IMR-90 (cell line): ENCODE data around the gene ITGB2.

ENCODE experiments used
- BHLHE40 ChIP-seq: fragments of 150-350 bp; IDR thresholded peaks from 2 replicates; pipeline ENCODE4 v1.6.1; 2016; ENCODE audit warnings: mild to moderate bottlenecking, low read depth, low read length
- CEBPB ChIP-seq: IDR thresholded peaks from 2 replicates; pipeline ENCODE4 v1.6.1; 2012; ENCODE audit warnings: low read depth, low read length, improper control_type of control experiment
- CHD1 ChIP-seq: IDR thresholded peaks from 2 replicates; pipeline ENCODE4 v1.6.1; 2012; ENCODE audit warnings: low read depth, low read length, improper control_type of control experiment
- ELK1 ChIP-seq: fragments of 150-350 bp; IDR thresholded peaks from 2 replicates; pipeline ENCODE4 v1.6.1; 2016; ENCODE audit warnings: low read depth, mild to moderate bottlenecking, low read length, moderate library complexity, borderline replicate concordance
- MAFK ChIP-seq: IDR thresholded peaks from 2 replicates; pipeline ENCODE4 v1.6.1; 2012; ENCODE audit warnings: low read depth, low read length, improper control_type of control experiment
- MAZ ChIP-seq: IDR thresholded peaks from 2 replicates; pipeline ENCODE4 v1.6.1; 2012; ENCODE audit warnings: low read depth, mild to moderate bottlenecking, low read length, improper control_type of control experiment, moderate library complexity, borderline replicate concordance
- NFE2L2 ChIP-seq: fragments of 150-350 bp; IDR thresholded peaks from 2 replicates; pipeline ENCODE4 v1.6.1; 2016; ENCODE audit warnings: low read depth, mild to moderate bottlenecking, low read length
- POLR2A ChIP-seq: IDR thresholded peaks from 2 replicates; pipeline ENCODE4 v1.6.1; 2012; ENCODE audit warnings: mild to moderate bottlenecking, low read depth, low read length
- RAD21 ChIP-seq: IDR thresholded peaks from 2 replicates; pipeline ENCODE4 v1.6.1; 2012; ENCODE audit warnings: low read length, improper control_type of control experiment
- RCOR1 ChIP-seq: IDR thresholded peaks from 2 replicates; pipeline ENCODE4 v1.6.1; 2012; ENCODE audit warnings: mild to moderate bottlenecking, low read length, improper control_type of control experiment; ENCODE audit not compliant: insufficient replicate concordance
- RFX5 ChIP-seq: IDR thresholded peaks from 2 replicates; pipeline ENCODE4 v1.8.0; 2012; ENCODE audit warnings: low read depth, mild to moderate bottlenecking, low read length, moderate library complexity
- SMC3 ChIP-seq: fragments of 150-350 bp; IDR thresholded peaks from 2 replicates; pipeline ENCODE4 v1.6.1; 2016; ENCODE audit warnings: low read depth, mild to moderate bottlenecking, antibody characterized with exemption, low read length, moderate library complexity
- USF2 ChIP-seq: fragments of 150-350 bp; IDR thresholded peaks from 2 replicates; pipeline ENCODE4 v1.6.1; 2017; ENCODE audit warnings: mild to moderate bottlenecking, antibody characterized with exemption, low read length, low read depth
- TF ChIP-seq, protein P1 (sequence below): conservative IDR thresholded peaks from 2 replicates; pipeline ENCODE4 v1.5.1; 2012; ENCODE audit warnings: mild to moderate bottlenecking, low read depth, low read length, improper control_type of control experiment

- no peak for TF ChIP-seq USF2
- TF ChIP-seq, protein P1, sequence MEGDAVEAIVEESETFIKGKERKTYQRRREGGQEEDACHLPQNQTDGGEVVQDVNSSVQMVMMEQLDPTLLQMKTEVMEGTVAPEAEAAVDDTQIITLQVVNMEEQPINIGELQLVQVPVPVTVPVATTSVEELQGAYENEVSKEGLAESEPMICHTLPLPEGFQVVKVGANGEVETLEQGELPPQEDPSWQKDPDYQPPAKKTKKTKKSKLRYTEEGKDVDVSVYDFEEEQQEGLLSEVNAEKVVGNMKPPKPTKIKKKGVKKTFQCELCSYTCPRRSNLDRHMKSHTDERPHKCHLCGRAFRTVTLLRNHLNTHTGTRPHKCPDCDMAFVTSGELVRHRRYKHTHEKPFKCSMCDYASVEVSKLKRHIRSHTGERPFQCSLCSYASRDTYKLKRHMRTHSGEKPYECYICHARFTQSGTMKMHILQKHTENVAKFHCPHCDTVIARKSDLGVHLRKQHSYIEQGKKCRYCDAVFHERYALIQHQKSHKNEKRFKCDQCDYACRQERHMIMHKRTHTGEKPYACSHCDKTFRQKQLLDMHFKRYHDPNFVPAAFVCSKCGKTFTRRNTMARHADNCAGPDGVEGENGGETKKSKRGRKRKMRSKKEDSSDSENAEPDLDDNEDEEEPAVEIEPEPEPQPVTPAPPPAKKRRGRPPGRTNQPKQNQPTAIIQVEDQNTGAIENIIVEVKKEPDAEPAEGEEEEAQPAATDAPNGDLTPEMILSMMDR, result no peak
- TF ChIP-seq SMC3, result no peak
- no peak for TF ChIP-seq POLR2A
- no peak for TF ChIP-seq CEBPB
- no peak for TF ChIP-seq RCOR1
- TF ChIP-seq RAD21, result no peak
- TF ChIP-seq RFX5, result no peak
- TF ChIP-seq MAZ, result no peak
- TF ChIP-seq NFE2L2, result no peak
- TF ChIP-seq BHLHE40, result no peak
- no peak for TF ChIP-seq MAFK
- TF ChIP-seq CHD1, result no peak
- no peak for TF ChIP-seq ELK1
These were observed 46.7 kb upstream of the ITGB2 start for GRCh38 chr21:44967082-44968047.
